SU-DHL-6 (cell line): ENCODE measurements around the gene NR1H2.

Source experiments
- CTCF ChIP-seq: fragments of 200-600 bp; sonication (generic); IDR thresholded peaks from one replicate; pipeline ENCODE4 v1.5.1; 2017; ENCODE audit warnings: antibody characterized with exemption, mild to moderate bottlenecking, low read length, moderate library complexity; ENCODE audit not compliant: insufficient read depth, poor library complexity, severe bottlenecking
- EZH2phosphoT487 ChIP-seq: fragments of 200-600 bp; sonication (generic), shearing (Covaris generic); conservative IDR thresholded peaks from 2 replicates; pipeline ENCODE4 v1.6.1; 2018; ENCODE audit warnings: mild to moderate bottlenecking, antibody characterized with exemption, low read length, moderate library complexity, mixed read lengths

GRCh38 chr19:50406156-50406820, 30.0 kb downstream of the NR1H2 start:
- TF ChIP-seq CTCF (no peak), EZH2phosphoT487 (no peak)
